Erythroblast (primary cell): Measurements from ENCODE around the gene TBCK.

Experiments
- GATA1 ChIP-seq: IDR thresholded peaks from 2 replicates; pipeline ENCODE4 v1.6.1; 2011; ENCODE audit warnings: low read depth, mild to moderate bottlenecking, control low read depth, low read length, moderate library complexity
- POLR2A ChIP-seq: IDR thresholded peaks from 2 replicates; pipeline ENCODE4 v1.6.1; 2011; ENCODE audit warnings: mild to moderate bottlenecking, low read length

DNA sequence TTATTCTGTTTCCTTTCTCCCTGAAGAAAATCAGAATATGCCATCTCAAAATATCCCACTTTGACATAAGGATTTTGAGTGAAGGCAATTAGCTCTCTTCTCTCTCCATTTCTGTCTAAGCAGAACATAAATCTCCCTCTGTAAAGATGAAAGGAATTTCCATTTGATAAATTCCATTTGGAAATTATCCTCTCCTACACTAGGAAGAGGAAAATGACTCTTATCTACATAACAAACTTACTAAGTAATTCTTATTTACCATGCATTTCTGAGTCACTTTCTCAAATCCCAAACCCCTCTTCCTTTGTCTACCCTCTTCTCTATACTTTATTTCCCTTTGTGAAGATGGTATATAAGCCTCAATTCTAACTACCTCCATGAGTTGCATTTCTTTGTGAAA lies 11.4 kb downstream of the TBCK start:
- no peak for TF ChIP-seq POLR2A
- TF ChIP-seq GATA1, result no peak
